Esophagus squamous epithelium (tissue), 4 donors: Measurements from ENCODE around the gene CCDC70.

Experiments used
- POLR2A ChIP-seq, 4 donors: fragments of 450-650 bp; IDR thresholded peaks; one replicate each; pipeline ENCODE4 v1.6.1; 2017; ENCODE audit warnings: antibody characterized with exemption in 4 of 4, mild to moderate bottlenecking in 4 of 4, moderate library complexity in 3 of 4
- TF ChIP-seq, protein P1 (sequence below), 6 experiments: fragments of 450-650 bp in 4 of 6; fragments of 200-600 bp in 2 of 6; sonication (generic) in 2 of 6; IDR thresholded peaks; one replicate each; pipeline ENCODE4 v1.5.1; 2016 to 2019; ENCODE audit warnings: antibody characterized with exemption in 6 of 6, mild to moderate bottlenecking in 4 of 6, moderate library complexity in 4 of 6

DNA sequence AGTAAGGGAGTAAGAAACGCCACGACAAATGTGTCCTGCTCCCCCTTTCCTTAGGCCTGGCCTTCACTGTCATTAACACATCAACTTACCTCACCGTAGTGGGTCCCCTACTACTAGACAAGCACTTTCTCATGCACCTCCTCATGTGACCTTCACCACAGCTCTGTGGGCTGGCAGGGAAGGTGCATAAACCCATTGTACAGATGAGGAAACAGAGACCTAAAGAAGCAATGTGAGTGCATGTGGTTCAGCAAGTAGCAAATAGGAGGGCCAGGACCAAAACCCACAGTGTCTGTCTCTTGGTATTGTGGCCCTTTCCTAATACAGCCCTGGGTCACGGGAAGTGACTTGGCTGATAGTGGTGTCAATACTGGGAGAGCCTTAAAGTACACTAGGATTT is 5.3 kb downstream of the CCDC70 start:
- TF ChIP-seq, protein P1, sequence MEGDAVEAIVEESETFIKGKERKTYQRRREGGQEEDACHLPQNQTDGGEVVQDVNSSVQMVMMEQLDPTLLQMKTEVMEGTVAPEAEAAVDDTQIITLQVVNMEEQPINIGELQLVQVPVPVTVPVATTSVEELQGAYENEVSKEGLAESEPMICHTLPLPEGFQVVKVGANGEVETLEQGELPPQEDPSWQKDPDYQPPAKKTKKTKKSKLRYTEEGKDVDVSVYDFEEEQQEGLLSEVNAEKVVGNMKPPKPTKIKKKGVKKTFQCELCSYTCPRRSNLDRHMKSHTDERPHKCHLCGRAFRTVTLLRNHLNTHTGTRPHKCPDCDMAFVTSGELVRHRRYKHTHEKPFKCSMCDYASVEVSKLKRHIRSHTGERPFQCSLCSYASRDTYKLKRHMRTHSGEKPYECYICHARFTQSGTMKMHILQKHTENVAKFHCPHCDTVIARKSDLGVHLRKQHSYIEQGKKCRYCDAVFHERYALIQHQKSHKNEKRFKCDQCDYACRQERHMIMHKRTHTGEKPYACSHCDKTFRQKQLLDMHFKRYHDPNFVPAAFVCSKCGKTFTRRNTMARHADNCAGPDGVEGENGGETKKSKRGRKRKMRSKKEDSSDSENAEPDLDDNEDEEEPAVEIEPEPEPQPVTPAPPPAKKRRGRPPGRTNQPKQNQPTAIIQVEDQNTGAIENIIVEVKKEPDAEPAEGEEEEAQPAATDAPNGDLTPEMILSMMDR (IDR thresholded peaks at IDR 0.05) = no peak
- TF ChIP-seq POLR2A (IDR thresholded peaks at IDR 0.05) = no peak
